ENCODE results near the gene FSTL3. TPM values are rescaled to one million over a fixed set of nuclear protein-coding genes. Genes with fewer than 3 reads are reported as not detected.
"Not testable (repeated sequence)": the region's sequence is repeated elsewhere in the genome, so short reads cannot be mapped to it uniquely, and the experiment has no call there.

FSTL3 gene
- total RNA-seq, 1 donor = 52.1 TPM

GRCh38 chr19:688992-689391, 12.8 kb downstream of the FSTL3 start:
- Histone ChIP-seq H3K9me3 (ENCODE audit: low read depth, low read length) (no peaks in the 10 kb centered on the region), H3K4me3 (ENCODE audit: insufficient read depth, low read length) (no peak overlapping the region), H2AFZ (ENCODE audit: low read length) (no peak overlapping the region), H3K27ac (ENCODE audit: low read depth, low read length) (no peak overlapping the region), H3K4me2 (ENCODE audit: insufficient read depth, low read length) (no peak overlapping the region), H3K36me3 (ENCODE audit: insufficient read depth, low read length) (no peaks in the 10 kb centered on the region), H3K27me3 (ENCODE audit: insufficient read depth, low read length) (no peaks in the 10 kb centered on the region), H4K20me1 (ENCODE audit: insufficient read depth, low read length) (no peaks in the 10 kb centered on the region), H3K4me1 (ENCODE audit: insufficient read depth, low read length) (no peaks in the 10 kb centered on the region), H3K79me2 (ENCODE audit: insufficient read depth, low read length) (no peaks in the 10 kb centered on the region)
- TF ChIP-seq, protein P1, sequence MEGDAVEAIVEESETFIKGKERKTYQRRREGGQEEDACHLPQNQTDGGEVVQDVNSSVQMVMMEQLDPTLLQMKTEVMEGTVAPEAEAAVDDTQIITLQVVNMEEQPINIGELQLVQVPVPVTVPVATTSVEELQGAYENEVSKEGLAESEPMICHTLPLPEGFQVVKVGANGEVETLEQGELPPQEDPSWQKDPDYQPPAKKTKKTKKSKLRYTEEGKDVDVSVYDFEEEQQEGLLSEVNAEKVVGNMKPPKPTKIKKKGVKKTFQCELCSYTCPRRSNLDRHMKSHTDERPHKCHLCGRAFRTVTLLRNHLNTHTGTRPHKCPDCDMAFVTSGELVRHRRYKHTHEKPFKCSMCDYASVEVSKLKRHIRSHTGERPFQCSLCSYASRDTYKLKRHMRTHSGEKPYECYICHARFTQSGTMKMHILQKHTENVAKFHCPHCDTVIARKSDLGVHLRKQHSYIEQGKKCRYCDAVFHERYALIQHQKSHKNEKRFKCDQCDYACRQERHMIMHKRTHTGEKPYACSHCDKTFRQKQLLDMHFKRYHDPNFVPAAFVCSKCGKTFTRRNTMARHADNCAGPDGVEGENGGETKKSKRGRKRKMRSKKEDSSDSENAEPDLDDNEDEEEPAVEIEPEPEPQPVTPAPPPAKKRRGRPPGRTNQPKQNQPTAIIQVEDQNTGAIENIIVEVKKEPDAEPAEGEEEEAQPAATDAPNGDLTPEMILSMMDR (IDR thresholded peaks at IDR 0.05; ENCODE audit: extremely low read depth, low read depth, low read length) = no peak
- no peak for DNase-seq (ENCODE audit: insufficient read length, low spot score, missing footprints)

DNA sequence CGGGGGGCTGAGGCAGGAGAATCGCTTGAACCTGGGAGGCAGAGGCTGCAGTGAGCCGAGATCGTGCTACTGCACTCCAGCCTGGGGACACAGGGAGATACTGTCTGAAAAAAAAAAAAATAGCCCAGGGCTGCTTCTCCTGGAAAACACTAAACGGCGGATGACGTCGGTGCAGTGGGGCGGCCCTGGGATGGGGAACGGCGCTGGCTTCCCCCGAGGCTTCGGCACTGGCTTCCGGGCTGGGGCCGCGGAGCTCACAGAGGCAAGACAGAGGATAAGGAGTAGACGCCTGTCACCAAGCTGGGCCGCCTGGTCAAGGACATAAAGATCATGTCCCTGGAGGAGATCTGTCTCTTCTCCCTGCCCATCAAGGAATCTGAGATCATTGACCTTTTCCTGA, 14.0 kb downstream of the FSTL3 start:
- no peak overlapping the region for H3K27ac ChIP-seq (ENCODE audit: low read depth, low read length)

DNA sequence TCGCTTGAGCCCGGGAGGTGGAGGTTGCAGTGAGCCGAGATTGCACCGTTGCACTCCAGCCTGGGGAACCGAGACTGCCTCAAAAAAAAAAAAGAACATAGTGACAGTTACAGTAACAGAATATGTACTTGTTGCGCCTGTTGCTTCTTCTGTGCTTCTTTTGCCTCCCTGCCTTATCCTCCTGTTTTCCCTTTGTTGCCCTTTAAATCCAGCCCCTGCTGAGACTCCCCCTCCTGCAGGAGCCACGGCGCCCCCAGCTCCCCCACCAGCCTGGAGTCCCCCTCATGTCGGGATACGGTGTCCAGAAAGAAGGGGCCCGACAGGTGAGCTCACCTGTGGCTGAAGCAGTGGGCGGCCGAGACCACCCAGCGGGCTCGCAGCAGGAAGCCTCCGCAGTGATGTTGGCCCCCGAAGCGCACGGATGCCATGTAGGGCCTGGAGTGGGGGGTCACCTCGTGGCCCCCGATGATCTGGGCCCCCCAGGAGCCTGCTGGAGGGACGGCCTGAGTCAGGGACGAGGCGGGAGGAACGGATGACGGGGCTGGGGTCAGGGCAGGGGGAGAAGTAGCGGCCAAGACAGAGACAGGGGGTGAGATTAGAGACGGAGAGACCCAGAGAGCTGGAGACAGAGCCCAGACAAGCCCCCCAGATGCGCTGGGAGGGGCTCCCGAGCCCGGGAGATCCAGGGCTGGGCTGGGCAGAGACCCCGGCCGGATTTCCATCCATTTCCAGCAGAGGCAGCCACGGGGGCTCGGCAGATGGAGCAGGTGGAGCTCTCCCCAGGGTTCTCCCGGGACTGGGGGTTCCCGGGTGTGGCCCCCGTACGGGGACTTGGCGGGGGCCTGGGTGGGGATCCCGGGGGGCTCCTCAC, 18.5 kb downstream of the FSTL3 start:
- Histone ChIP-seq H3K27me3 (ENCODE audit: insufficient read depth, low read length) (peaks cover 4% of the 10 kb centered on the region), H4K20me1 (ENCODE audit: insufficient read depth, low read length) (no peaks in the 10 kb centered on the region), H3K27ac (ENCODE audit: low read depth, low read length) (no peak overlapping the region), H3K4me2 (ENCODE audit: insufficient read depth, low read length) (no peak overlapping the region), H3K9me3 (ENCODE audit: low read depth, low read length) (no peaks in the 10 kb centered on the region), H3K4me3 (ENCODE audit: insufficient read depth, low read length) (no peak overlapping the region), H3K4me1 (ENCODE audit: insufficient read depth, low read length) (no peaks in the 10 kb centered on the region), H3K79me2 (ENCODE audit: insufficient read depth, low read length) (no peaks in the 10 kb centered on the region), H3K36me3 (ENCODE audit: insufficient read depth, low read length) (no peaks in the 10 kb centered on the region), H2AFZ (ENCODE audit: low read length) (no peak overlapping the region)
- TF ChIP-seq, protein P1 (IDR thresholded peaks at IDR 0.05; ENCODE audit: extremely low read depth, low read depth, low read length) = no peak
- peak; percentile 10 for DNase-seq (ENCODE audit: insufficient read length, low spot score, missing footprints)

More for the DNA sequence above, 14.0 kb downstream of the FSTL3 start:
- DNase-seq (ENCODE audit: insufficient read length, low spot score, missing footprints) = peak; percentile 68
- TF ChIP-seq, protein P1 (IDR thresholded peaks at IDR 0.05; ENCODE audit: extremely low read depth, low read depth, low read length) = no peak
- Histone ChIP-seq H3K79me2 (ENCODE audit: insufficient read depth, low read length) (no peaks in the 10 kb centered on the region), H3K27me3 (ENCODE audit: insufficient read depth, low read length) (no peaks in the 10 kb centered on the region), H3K4me1 (ENCODE audit: insufficient read depth, low read length) (no peaks in the 10 kb centered on the region), H3K4me2 (ENCODE audit: insufficient read depth, low read length) (no peak overlapping the region), H2AFZ (ENCODE audit: low read length) (no peak overlapping the region), H3K36me3 (ENCODE audit: insufficient read depth, low read length) (no peaks in the 10 kb centered on the region), H4K20me1 (ENCODE audit: insufficient read depth, low read length) (no peaks in the 10 kb centered on the region), H3K9me3 (ENCODE audit: low read depth, low read length) (no peaks in the 10 kb centered on the region), H3K4me3 (ENCODE audit: insufficient read depth, low read length) (no peak overlapping the region)

GRCh38 chr19:695352-695949, 19.3 kb downstream of the FSTL3 start, which contains the start of gene PRSS57:
Gene PRSS57, minus strand, starts transcription at chr19:695452. Its CDS starts 22 bp downstream, at chr19:695430.
- Histone ChIP-seq H2AFZ (ENCODE audit: low read length) (no peak within 1 kb of the TSS), H3K4me3 (ENCODE audit: insufficient read depth, low read length) (no peak within 1 kb of the TSS), H3K4me1 (ENCODE audit: insufficient read depth, low read length) (no peaks in the 10 kb centered on the region), H3K36me3 (ENCODE audit: insufficient read depth, low read length) (no peaks in the 10 kb centered on the region), H3K9me3 (ENCODE audit: low read depth, low read length) (no peaks in the 10 kb centered on the region), H4K20me1 (ENCODE audit: insufficient read depth, low read length) (no peaks in the 10 kb centered on the region), H3K27ac (ENCODE audit: low read depth, low read length) (no peak within 1 kb of the TSS), H3K27me3 (ENCODE audit: insufficient read depth, low read length) (peaks cover 4% of the 10 kb centered on the region), H3K79me2 (ENCODE audit: insufficient read depth, low read length) (no peaks in the 10 kb centered on the region), H3K4me2 (ENCODE audit: insufficient read depth, low read length) (no peak within 1 kb of the TSS)
- TF ChIP-seq, protein P1 (IDR thresholded peaks at IDR 0.05; ENCODE audit: extremely low read depth, low read depth, low read length) = no peak
- DNase-seq (ENCODE audit: insufficient read length, low spot score, missing footprints) = peak; percentile 35

DNA sequence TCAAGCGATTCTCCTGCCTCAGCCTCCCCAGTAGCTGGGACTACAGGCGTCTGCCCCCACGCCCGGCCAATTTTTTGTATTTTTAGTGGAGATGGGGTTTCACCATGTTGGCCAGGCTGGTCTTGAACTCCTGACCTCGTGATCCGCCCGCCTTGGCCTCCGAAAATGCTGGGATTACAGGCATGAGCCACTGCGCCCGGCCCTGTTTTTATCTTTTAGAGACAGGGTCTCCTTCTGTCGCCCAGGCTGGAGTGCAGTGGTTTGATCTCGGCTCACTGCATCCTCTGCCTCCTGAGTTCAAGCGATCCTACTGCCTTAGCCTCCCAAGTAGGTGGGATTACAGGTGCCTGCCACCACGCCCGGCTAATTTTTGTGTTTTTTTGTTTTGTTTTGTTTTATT, 22.3 kb downstream of the FSTL3 start:
- H3K79me2 ChIP-seq (ENCODE audit: insufficient read depth, low read length); H3K27ac ChIP-seq (ENCODE audit: low read depth, low read length); H3K36me3 ChIP-seq (ENCODE audit: insufficient read depth, low read length); H2AFZ ChIP-seq (ENCODE audit: low read length); H3K4me3 ChIP-seq (ENCODE audit: insufficient read depth, low read length); H3K9me3 ChIP-seq (ENCODE audit: low read depth, low read length); H3K27me3 ChIP-seq (ENCODE audit: insufficient read depth, low read length); H3K4me2 ChIP-seq (ENCODE audit: insufficient read depth, low read length); DNase-seq (ENCODE audit: insufficient read length, low spot score, missing footprints); H3K4me1 ChIP-seq (ENCODE audit: insufficient read depth, low read length); H4K20me1 ChIP-seq (ENCODE audit: insufficient read depth, low read length): not testable (repeated sequence)

- not testable (repeated sequence) for H3K79me2 ChIP-seq (ENCODE audit: insufficient read depth, low read length)
These were observed 23.7 kb downstream of the FSTL3 start for GRCh38 chr19:699885-700284.

More at GRCh38 chr19:699885-700284, 23.7 kb downstream of the FSTL3 start:
- H3K9me3 ChIP-seq (ENCODE audit: low read depth, low read length); H3K36me3 ChIP-seq (ENCODE audit: insufficient read depth, low read length); H3K27me3 ChIP-seq (ENCODE audit: insufficient read depth, low read length); H3K4me3 ChIP-seq (ENCODE audit: insufficient read depth, low read length); H4K20me1 ChIP-seq (ENCODE audit: insufficient read depth, low read length); H3K4me1 ChIP-seq (ENCODE audit: insufficient read depth, low read length); H3K4me2 ChIP-seq (ENCODE audit: insufficient read depth, low read length); H2AFZ ChIP-seq (ENCODE audit: low read length); H3K27ac ChIP-seq (ENCODE audit: low read depth, low read length): not testable (repeated sequence)
- peak; percentile 22 for DNase-seq (ENCODE audit: insufficient read length, low spot score, missing footprints)

All from osteoblast (primary cell).